ENCODE measurements around the gene KCNIP4.

The KCNIP4 gene

GRCh38 chr4:20882500-20882899 lies 1066.1 kb downstream of the KCNIP4 start:
- ChIA-PET CTCF (no interaction called here), POLR2A (no interaction called here)
- no peak for TF ChIP-seq CTCF (IDR thresholded peaks at IDR 0.05; ENCODE audit: insufficient read depth, low read length, missing control alignments)
- DNase-seq (ENCODE audit: low read depth, low spot score): no peak
- H3K4me3 ChIP-seq (ENCODE audit: low read depth, low read length): no peak overlapping the region

GRCh38 chr4:20881658-20882057 lies 1066.9 kb downstream of the KCNIP4 start:
- no peak for TF ChIP-seq CTCF (IDR thresholded peaks at IDR 0.05; ENCODE audit: insufficient read depth, low read length, missing control alignments)
- no peak for DNase-seq (ENCODE audit: low read depth, low spot score)
- no peak overlapping the region for H3K4me3 ChIP-seq (ENCODE audit: low read depth, low read length)
- ChIA-PET POLR2A (no interaction called here), CTCF (no interaction called here)

GRCh38 chr4:20878806-20879205 lies 1069.8 kb downstream of the KCNIP4 start:
- CTCF ChIA-PET: no interaction called here
- no peak overlapping the region for H3K4me3 ChIP-seq (ENCODE audit: low read depth, low read length)
- no peak for DNase-seq (ENCODE audit: low read depth, low spot score)
- POLR2A ChIA-PET: no interaction called here
- no peak for TF ChIP-seq CTCF (IDR thresholded peaks at IDR 0.05; ENCODE audit: insufficient read depth, low read length, missing control alignments)

- no peak for DNase-seq (ENCODE audit: low read depth, low spot score)
- CTCF ChIA-PET: no interaction called here
- POLR2A ChIA-PET: no interaction called here
These were observed 1078.1 kb downstream of the KCNIP4 start for GRCh38 chr4:20870436-20870835.

GRCh38 chr4:20868108-20868507 lies 1080.5 kb downstream of the KCNIP4 start:
- DNase-seq (ENCODE audit: low read depth, low spot score): no peak
- TF ChIP-seq CTCF (IDR thresholded peaks at IDR 0.05; ENCODE audit: insufficient read depth, low read length, missing control alignments): no peak
- POLR2A ChIA-PET: no interaction called here
- CTCF ChIA-PET: no interaction called here
- H3K4me3 ChIP-seq (ENCODE audit: low read depth, low read length): no peak overlapping the region

More at GRCh38 chr4:20870436-20870835, 1078.1 kb downstream of the KCNIP4 start:
- H3K4me3 ChIP-seq (ENCODE audit: low read depth, low read length): no peak overlapping the region
- TF ChIP-seq CTCF (IDR thresholded peaks at IDR 0.05; ENCODE audit: insufficient read depth, low read length, missing control alignments): no peak

GRCh38 chr4:20860878-20861277 lies 1087.7 kb downstream of the KCNIP4 start:
- POLR2A ChIA-PET: no interaction called here
- no peak for DNase-seq (ENCODE audit: low read depth, low spot score)
- CTCF ChIA-PET: no interaction called here
- no peak for TF ChIP-seq CTCF (IDR thresholded peaks at IDR 0.05; ENCODE audit: insufficient read depth, low read length, missing control alignments)
- H3K4me3 ChIP-seq (ENCODE audit: low read depth, low read length): no peak overlapping the region
